CD14-positive monocyte (primary cell): ENCODE results near the gene PLA2G2E. TPM values are rescaled to one million over a fixed set of nuclear protein-coding genes. Genes with fewer than 3 reads are reported as not detected.

ENCODE experiments used
- DNase-seq, 3 donors: peaks; one replicate each; pipeline ENCODE4 v3.0.0-alpha.2; 2011 to 2022
- H2AFZ ChIP-seq: 2 replicates; pipeline ENCODE4 v1.6.0; 2012; ENCODE audit warnings: mild to moderate bottlenecking, low read depth, low read length, inconsistent platforms; ENCODE audit not compliant: insufficient read depth, poor library complexity, severe bottlenecking
- H3K27ac ChIP-seq, 2 donors: 1 replicate in 1 of 2; 2 replicates in 1 of 2; pipeline ENCODE4 v1.5.1; 2012 to 2013; ENCODE audit warnings: low read length in 2 of 2, control low read depth in 1 of 2, inconsistent platforms in 1 of 2, low read depth in 1 of 2, mild to moderate bottlenecking in 1 of 2
- H3K27me3 ChIP-seq, 2 donors: one replicate each; pipeline versions ENCODE4 v1.6.0 to v1.6.1; 2011 to 2013; ENCODE audit warnings: low read length in 2 of 2; ENCODE audit not compliant: control insufficient read depth in 2 of 2, insufficient read depth in 2 of 2
- H3K36me3 ChIP-seq, 2 donors: replicated peaks in 1 of 2; 1 replicate in 1 of 2; 2 replicates in 1 of 2; pipeline versions ENCODE4 v1.5.1 to v1.6.1; 2012 to 2013; ENCODE audit warnings: low read length in 2 of 2, control low read depth in 1 of 2, inconsistent platforms in 1 of 2, mild to moderate bottlenecking in 1 of 2; ENCODE audit not compliant: insufficient read depth in 2 of 2, control insufficient read depth in 1 of 2
- H3K4me1 ChIP-seq, 2 donors: 1 replicate in 1 of 2; 2 replicates in 1 of 2; pipeline versions ENCODE4 v1.5.1 to v1.6.1; 2012 to 2013; ENCODE audit warnings: low read length in 2 of 2, control low read depth in 1 of 2, inconsistent platforms in 1 of 2, mild to moderate bottlenecking in 1 of 2, moderate library complexity in 1 of 2; ENCODE audit not compliant: insufficient read depth in 2 of 2, control insufficient read depth in 1 of 2
- H3K4me2 ChIP-seq: replicated peaks from 2 replicates; pipeline ENCODE3; 2012; ENCODE audit warnings: low read length, moderate library complexity, mild to moderate bottlenecking; ENCODE audit not compliant: poor library complexity, severe bottlenecking; ENCODE audit errors: extremely low read depth
- H3K4me3 ChIP-seq, 3 experiments: fragments of 200-600 bp in 1 of 3; sonication (generic) in 1 of 3; replicated peaks in 1 of 3; 1 replicate in 2 of 3; 2 replicates in 1 of 3; pipeline ENCODE4 v1.5.1; 2011 to 2013; ENCODE audit warnings: low read length in 3 of 3, mild to moderate bottlenecking in 3 of 3, control low read depth in 2 of 3, low read depth in 2 of 3, inconsistent platforms in 1 of 3, moderate library complexity in 1 of 3
- H3K79me2 ChIP-seq: 2 replicates; pipeline ENCODE4 v1.6.0; 2012; ENCODE audit warnings: mild to moderate bottlenecking, control low read depth, inconsistent platforms, low read length, moderate library complexity; ENCODE audit not compliant: insufficient read depth
- H3K9ac ChIP-seq: 2 replicates; pipeline ENCODE4 v1.6.0; 2017; ENCODE audit warnings: low read length, mild to moderate bottlenecking; ENCODE audit not compliant: insufficient read depth, poor library complexity, severe bottlenecking
- H3K9me3 ChIP-seq, 2 donors: replicated peaks in 1 of 2; 1 replicate in 1 of 2; 2 replicates in 1 of 2; pipeline versions ENCODE4 v1.5.1 to v1.6.1; 2012 to 2013; ENCODE audit warnings: low read length in 2 of 2, control low read depth in 1 of 2; ENCODE audit not compliant: control insufficient read depth in 1 of 2, insufficient read depth in 1 of 2
- H4K20me1 ChIP-seq: 2 replicates; pipeline ENCODE4 v1.6.0; 2012; ENCODE audit warnings: mild to moderate bottlenecking, low read length, control low read depth, moderate library complexity; ENCODE audit not compliant: insufficient read depth
- H3K27ac Mint-ChIP-seq, 7 donors: one replicate each; pipeline ENCODE4 v1.8.0; 2020; ENCODE audit warnings: mild to moderate bottlenecking in 7 of 7, mixed read lengths in 7 of 7, moderate library complexity in 6 of 7, inconsistent platforms in 2 of 7
- H3K27me3 Mint-ChIP-seq, 3 donors: one replicate each; pipeline ENCODE4 v1.8.0; 2021 to 2022; ENCODE audit warnings: low read depth in 3 of 3, mild to moderate bottlenecking in 3 of 3, mixed read lengths in 3 of 3, moderate library complexity in 3 of 3, inconsistent platforms in 1 of 3
- H3K36me3 Mint-ChIP-seq, 2 donors: one replicate each; pipeline ENCODE4 v1.8.0; 2020; ENCODE audit warnings: mixed read lengths in 2 of 2, inconsistent platforms in 1 of 2, mild to moderate bottlenecking in 1 of 2
- H3K4me1 Mint-ChIP-seq: one replicate; pipeline ENCODE4 v1.8.0; 2020; ENCODE audit warnings: mild to moderate bottlenecking, mixed read lengths
- H3K4me3 Mint-ChIP-seq, 2 donors: one replicate each; pipeline ENCODE4 v1.8.0; 2020; ENCODE audit warnings: mild to moderate bottlenecking in 2 of 2, mixed read lengths in 2 of 2, moderate library complexity in 1 of 2
- H3K9me3 Mint-ChIP-seq, 7 donors: one replicate each; pipeline ENCODE4 v1.8.0; 2020 to 2022; ENCODE audit warnings: mixed read lengths in 7 of 7, mild to moderate bottlenecking in 6 of 7, moderate library complexity in 6 of 7, inconsistent platforms in 2 of 7
- WGBS: methylation state at CpG from one replicate; pipeline ENCODE4 v1.1.5; 2013; ENCODE audit warnings: missing lambda C conversion rate; ENCODE audit not compliant: insufficient coverage; 5-methylcytosine and 5-hydroxymethylcytosine counted together
- intact Hi-C, 2 donors: fragments of 100-400 bp; cut with micrococcal nuclease; formaldehyde crosslinking; loops; one replicate each; pipeline versions ENCODE4 v1.15.0 to v1.15.1; 2023
- polyA plus RNA-seq, 3 donors: library from polyadenylated mRNA; depleted of rRNA in 1 of 3; unstranded in 2 of 3; stranded (reverse) in 1 of 3; fragments of 300-500 nt in 2 of 3; fragments of >200 nt in 1 of 3; fragmentation: Illumina TruSeq in 2 of 3; gene quantifications; 1 replicate in 2 of 3; 2 replicates in 1 of 3; pipeline ENCODE4 v1.2.3, GENCODE V29; 2012 to 2021
- TF ChIP-seq, protein P1 (sequence below): fragments of 200-600 bp; IDR thresholded peaks from one replicate; pipeline ENCODE4 v1.8.0; 2022; ENCODE audit warnings: antibody characterized with exemption, mild to moderate bottlenecking

Gene PLA2G2E
- polyA plus RNA-seq, 3 donors, result not detected

DNA sequence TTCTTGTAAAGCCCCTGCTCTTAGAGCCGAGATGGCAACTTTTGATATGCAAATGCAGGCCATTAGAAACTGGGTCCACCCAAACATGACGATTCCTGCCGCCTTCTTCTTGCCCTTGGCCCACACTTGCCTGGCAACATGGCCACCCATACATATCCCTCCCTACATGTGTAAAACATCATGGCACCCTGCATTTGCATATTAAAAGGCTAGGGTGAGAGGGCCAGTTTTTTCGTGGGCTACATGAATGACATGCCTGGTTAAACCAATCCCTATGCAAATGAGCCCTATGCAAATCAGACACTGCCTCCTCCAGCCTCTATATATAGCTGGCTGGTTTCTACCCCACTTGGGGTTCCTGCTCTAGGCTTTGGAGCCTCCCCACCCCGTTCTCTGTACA is 37.2 kb upstream of the PLA2G2E start:
- Histone ChIP-seq H3K4me3 (no peak overlapping the region), H3K4me2 (no peak overlapping the region), H3K9ac (no peak overlapping the region), H3K9me3 (no peaks in the 10 kb centered on the region), H3K79me2 (no peaks in the 10 kb centered on the region), H3K36me3 (no peaks in the 10 kb centered on the region), H3K27me3 (no peaks in the 10 kb centered on the region), H3K27ac (no peak overlapping the region), H3K4me1 (no peaks in the 10 kb centered on the region), H2AFZ (no peak overlapping the region), H4K20me1 (no peaks in the 10 kb centered on the region)
- H3K4me3 Mint-ChIP-seq, result no peak overlapping the region
- peaks cover 2% of the 10 kb centered on the region for H3K4me1 Mint-ChIP-seq
- peaks cover 9 to 18% (median 14%) of the 10 kb centered on the region in 3 donors for H3K27me3 Mint-ChIP-seq
- peaks cover 0 to 7% (median 2%) of the 10 kb centered on the region in 7 donors for H3K9me3 Mint-ChIP-seq
- no peaks in the 10 kb centered on the region for H3K36me3 Mint-ChIP-seq
- whole genome bisulfite sequencing, result 40% methylated on average over 1 of the region's 5 CpGs
- TF ChIP-seq, protein P1, sequence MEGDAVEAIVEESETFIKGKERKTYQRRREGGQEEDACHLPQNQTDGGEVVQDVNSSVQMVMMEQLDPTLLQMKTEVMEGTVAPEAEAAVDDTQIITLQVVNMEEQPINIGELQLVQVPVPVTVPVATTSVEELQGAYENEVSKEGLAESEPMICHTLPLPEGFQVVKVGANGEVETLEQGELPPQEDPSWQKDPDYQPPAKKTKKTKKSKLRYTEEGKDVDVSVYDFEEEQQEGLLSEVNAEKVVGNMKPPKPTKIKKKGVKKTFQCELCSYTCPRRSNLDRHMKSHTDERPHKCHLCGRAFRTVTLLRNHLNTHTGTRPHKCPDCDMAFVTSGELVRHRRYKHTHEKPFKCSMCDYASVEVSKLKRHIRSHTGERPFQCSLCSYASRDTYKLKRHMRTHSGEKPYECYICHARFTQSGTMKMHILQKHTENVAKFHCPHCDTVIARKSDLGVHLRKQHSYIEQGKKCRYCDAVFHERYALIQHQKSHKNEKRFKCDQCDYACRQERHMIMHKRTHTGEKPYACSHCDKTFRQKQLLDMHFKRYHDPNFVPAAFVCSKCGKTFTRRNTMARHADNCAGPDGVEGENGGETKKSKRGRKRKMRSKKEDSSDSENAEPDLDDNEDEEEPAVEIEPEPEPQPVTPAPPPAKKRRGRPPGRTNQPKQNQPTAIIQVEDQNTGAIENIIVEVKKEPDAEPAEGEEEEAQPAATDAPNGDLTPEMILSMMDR, result no peak
- H3K27ac Mint-ChIP-seq, result no peak overlapping the region
- intact Hi-C loops, result no loop called here
- DNase-seq, result no peak

DNA sequence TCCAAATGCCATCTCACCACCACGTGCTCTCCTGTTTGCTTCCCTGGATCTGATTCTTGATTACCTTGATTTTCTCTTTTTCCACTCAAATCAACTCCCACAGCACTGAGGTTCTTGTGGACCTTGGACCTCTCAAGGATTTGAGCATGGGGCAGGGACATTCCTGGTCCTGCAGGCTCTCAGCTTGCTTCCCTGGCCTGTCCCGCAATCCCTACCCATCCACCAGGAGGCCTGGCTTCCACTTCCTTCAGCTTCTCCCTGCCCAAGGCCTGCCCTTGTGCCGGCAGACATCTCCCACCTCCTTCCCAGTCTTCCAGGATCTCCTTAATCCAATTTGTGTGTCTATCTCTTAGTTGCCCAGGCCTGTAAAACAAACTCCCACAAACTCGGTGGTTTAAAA is 34.4 kb upstream of the PLA2G2E start:
- Histone ChIP-seq H3K36me3 (no peaks in the 10 kb centered on the region), H3K27me3 (peaks cover 0 to 2% of the 10 kb centered on the region in 2 donors), H3K4me3 (no peak overlapping the region), H3K4me1 (no peaks in the 10 kb centered on the region), H4K20me1 (no peaks in the 10 kb centered on the region), H3K27ac (no peak overlapping the region), H3K4me2 (no peak overlapping the region), H2AFZ (no peak overlapping the region), H3K9ac (no peak overlapping the region), H3K9me3 (no peaks in the 10 kb centered on the region), H3K79me2 (no peaks in the 10 kb centered on the region)
- H3K9me3 Mint-ChIP-seq, result peaks cover 0 to 6% (median 0%) of the 10 kb centered on the region in 7 donors
- no peak for DNase-seq
- intact Hi-C loops, result no loop called here
- 93% methylated on average over 4 of the region's 4 CpGs for WGBS
- H3K27me3 Mint-ChIP-seq, result peaks cover 17 to 19% (median 17%) of the 10 kb centered on the region in 3 donors
- TF ChIP-seq, protein P1, result no peak
- peaks cover 2% of the 10 kb centered on the region for H3K4me1 Mint-ChIP-seq
- no peaks in the 10 kb centered on the region for H3K36me3 Mint-ChIP-seq
- H3K27ac Mint-ChIP-seq, result peak overlapping the region in 1 of 7 donors; percentile 17
- H3K4me3 Mint-ChIP-seq, result peak overlapping the region in 1 of 2 donors; percentile 2
